Neural cell (in vitro differentiated cells): Measurements from ENCODE around the gene DNAJB2. TPM values are rescaled to one million over a fixed set of nuclear protein-coding genes. Genes with fewer than 3 reads are reported as not detected.

Experiments used
- H2AFZ ChIP-seq: fragments of 200-600, 300-800 bp; sonication (generic), shearing (Covaris generic); 2 replicates; pipeline ENCODE4 v1.6.0; 2014; ENCODE audit warnings: low read depth, mild to moderate bottlenecking, antibody characterized with exemption, low read length, moderate library complexity
- H3F3A ChIP-seq: fragments of 200-600 bp; shearing (Covaris generic); 2 replicates; pipeline ENCODE4 v1.6.1; 2016; ENCODE audit warnings: mild to moderate bottlenecking, moderate library complexity, mixed read lengths, antibody characterized with exemption, low read length; ENCODE audit not compliant: insufficient read depth, poor library complexity, severe bottlenecking
- H3K27ac ChIP-seq: fragments of 200-600, 300-800 bp; sonication (generic), shearing (Covaris generic); 2 replicates; pipeline ENCODE4 v1.5.1; 2014; ENCODE audit warnings: mild to moderate bottlenecking, low read length, moderate library complexity
- H3K27me3 ChIP-seq: fragments of 300-800, 200-600 bp; sonication (generic), shearing (Covaris generic); 2 replicates; pipeline ENCODE4 v1.6.0; 2014; ENCODE audit warnings: mild to moderate bottlenecking, low read depth, low read length, moderate library complexity; ENCODE audit not compliant: insufficient read depth
- H3K36me3 ChIP-seq: fragments of 300-800, 200-600 bp; sonication (generic), shearing (Covaris generic); 2 replicates; pipeline ENCODE4 v1.5.1; 2014; ENCODE audit warnings: mild to moderate bottlenecking, antibody characterized with exemption, low read length, moderate library complexity; ENCODE audit not compliant: insufficient read depth
- H3K4me2 ChIP-seq: fragments of 300-800, 200-600 bp; sonication (generic), shearing (Covaris generic); 2 replicates; pipeline ENCODE4 v1.6.0; 2014; ENCODE audit warnings: mild to moderate bottlenecking, low read length
- H3K4me3 ChIP-seq: fragments of 300-800, 200-600 bp; sonication (generic), shearing (Covaris generic); 2 replicates; pipeline ENCODE4 v1.5.1; 2014; ENCODE audit warnings: mild to moderate bottlenecking, low read length, moderate library complexity
- H3K79me2 ChIP-seq: fragments of 200-600 bp; shearing (Covaris generic); replicated peaks from 2 replicates; pipeline ENCODE4 v1.6.0; 2014; ENCODE audit warnings: mild to moderate bottlenecking, low read length, moderate library complexity; ENCODE audit not compliant: insufficient read depth
- H3K9ac ChIP-seq: fragments of 300-800, 200-600 bp; sonication (generic), shearing (Covaris generic); 2 replicates; pipeline ENCODE4 v1.6.1; 2016; ENCODE audit warnings: mild to moderate bottlenecking, low read length, mixed read lengths
- H3K9me2 ChIP-seq: fragments of 200-600 bp; shearing (Covaris generic); 2 replicates; pipeline ENCODE4 v1.6.1; 2016; ENCODE audit warnings: mild to moderate bottlenecking, low read length, mixed read lengths; ENCODE audit not compliant: insufficient read depth
- H3K9me3 ChIP-seq: fragments of 200-600, 300-800 bp; sonication (generic), shearing (Covaris generic); 2 replicates; pipeline ENCODE4 v1.6.1; 2016; ENCODE audit warnings: mild to moderate bottlenecking, mixed run types, low read length, moderate library complexity, mixed read lengths
- H4K20me1 ChIP-seq: fragments of 200-600 bp; shearing (Covaris generic); 2 replicates; pipeline ENCODE4 v1.6.1; 2016; ENCODE audit warnings: mild to moderate bottlenecking, mixed run types; ENCODE audit not compliant: insufficient read depth
- EP300 ChIP-seq: fragments of 450-650 bp; conservative IDR thresholded peaks from 2 replicates; pipeline ENCODE4 v1.6.1; 2014; ENCODE audit warnings: antibody characterized with exemption, mild to moderate bottlenecking, moderate library complexity; ENCODE audit not compliant: poor library complexity, severe bottlenecking
- EZH2 ChIP-seq: fragments of 200-600, 300-800 bp; shearing (Covaris generic), sonication (generic); IDR thresholded peaks from 2 replicates; pipeline ENCODE4 v1.6.1; 2014; ENCODE audit warnings: antibody characterized with exemption, low read length, borderline replicate concordance, mild to moderate bottlenecking; ENCODE audit not compliant: insufficient read depth, poor library complexity, severe bottlenecking
- MXI1 ChIP-seq: fragments of 450-650 bp; conservative IDR thresholded peaks from 2 replicates; pipeline ENCODE4 v1.6.1; 2014; ENCODE audit warnings: antibody characterized with exemption, mild to moderate bottlenecking; ENCODE audit not compliant: poor library complexity, severe bottlenecking
- POLR2AphosphoS5 ChIP-seq: IDR thresholded peaks from 2 replicates; pipeline ENCODE4 v1.6.1; 2012
- RAD21 ChIP-seq: fragments of 450-650 bp; conservative IDR thresholded peaks from 2 replicates; pipeline ENCODE4 v1.6.1; 2014; ENCODE audit warnings: antibody characterized with exemption, mild to moderate bottlenecking, moderate library complexity
- REST ChIP-seq: IDR thresholded peaks from 2 replicates; pipeline ENCODE4 v1.6.1; 2012; ENCODE audit warnings: borderline replicate concordance
- SMC3 ChIP-seq: fragments of 450-650 bp; conservative IDR thresholded peaks from 2 replicates; pipeline ENCODE4 v1.6.1; 2014; ENCODE audit warnings: antibody characterized with exemption, mild to moderate bottlenecking, moderate library complexity; ENCODE audit not compliant: poor library complexity
- TAF1 ChIP-seq: IDR thresholded peaks from 2 replicates; pipeline ENCODE4 v1.6.1; 2012; ENCODE audit warnings: low read depth
- polyA plus RNA-seq: library from polyadenylated mRNA; depleted of rRNA; stranded (reverse); fragments of >200 nt; gene quantifications from 2 replicates; pipeline ENCODE4 v1.2.3, GENCODE V29; 2014
- TF ChIP-seq, protein P1 (sequence below): fragments of 450-650 bp; IDR thresholded peaks from 2 replicates; pipeline ENCODE4 v1.5.1; 2014; ENCODE audit warnings: antibody characterized with exemption, mild to moderate bottlenecking, moderate library complexity; ENCODE audit not compliant: poor library complexity, severe bottlenecking

DNAJB2 gene
- polyA plus RNA-seq, 1 donor from 2014 or later, result 145 TPM

GRCh38 chr2:219291394-219291793, 12.2 kb downstream of the DNAJB2 start:
- Histone ChIP-seq H3K9me3 (no peaks in the 10 kb centered on the region), H3K36me3 (peaks cover 4% of the 10 kb centered on the region), H3K9me2 (no peaks in the 10 kb centered on the region), H3K4me3 (no peak overlapping the region), H3K27me3 (no peaks in the 10 kb centered on the region), H3K4me2 (no peak overlapping the region), H3K27ac (no peak overlapping the region), H3K9ac (no peak overlapping the region), H3F3A (no peaks in the 10 kb centered on the region), H3K79me2 (no peaks in the 10 kb centered on the region), H4K20me1 (no peaks in the 10 kb centered on the region), H2AFZ (no peak overlapping the region)
- TF ChIP-seq TAF1 (no peak), EP300 (no peak), RAD21 (no peak), SMC3 (no peak), EZH2 (no peak), REST (no peak), MXI1 (no peak), POLR2AphosphoS5 (no peak)
- TF ChIP-seq, protein P1, sequence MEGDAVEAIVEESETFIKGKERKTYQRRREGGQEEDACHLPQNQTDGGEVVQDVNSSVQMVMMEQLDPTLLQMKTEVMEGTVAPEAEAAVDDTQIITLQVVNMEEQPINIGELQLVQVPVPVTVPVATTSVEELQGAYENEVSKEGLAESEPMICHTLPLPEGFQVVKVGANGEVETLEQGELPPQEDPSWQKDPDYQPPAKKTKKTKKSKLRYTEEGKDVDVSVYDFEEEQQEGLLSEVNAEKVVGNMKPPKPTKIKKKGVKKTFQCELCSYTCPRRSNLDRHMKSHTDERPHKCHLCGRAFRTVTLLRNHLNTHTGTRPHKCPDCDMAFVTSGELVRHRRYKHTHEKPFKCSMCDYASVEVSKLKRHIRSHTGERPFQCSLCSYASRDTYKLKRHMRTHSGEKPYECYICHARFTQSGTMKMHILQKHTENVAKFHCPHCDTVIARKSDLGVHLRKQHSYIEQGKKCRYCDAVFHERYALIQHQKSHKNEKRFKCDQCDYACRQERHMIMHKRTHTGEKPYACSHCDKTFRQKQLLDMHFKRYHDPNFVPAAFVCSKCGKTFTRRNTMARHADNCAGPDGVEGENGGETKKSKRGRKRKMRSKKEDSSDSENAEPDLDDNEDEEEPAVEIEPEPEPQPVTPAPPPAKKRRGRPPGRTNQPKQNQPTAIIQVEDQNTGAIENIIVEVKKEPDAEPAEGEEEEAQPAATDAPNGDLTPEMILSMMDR, result no peak

DNA sequence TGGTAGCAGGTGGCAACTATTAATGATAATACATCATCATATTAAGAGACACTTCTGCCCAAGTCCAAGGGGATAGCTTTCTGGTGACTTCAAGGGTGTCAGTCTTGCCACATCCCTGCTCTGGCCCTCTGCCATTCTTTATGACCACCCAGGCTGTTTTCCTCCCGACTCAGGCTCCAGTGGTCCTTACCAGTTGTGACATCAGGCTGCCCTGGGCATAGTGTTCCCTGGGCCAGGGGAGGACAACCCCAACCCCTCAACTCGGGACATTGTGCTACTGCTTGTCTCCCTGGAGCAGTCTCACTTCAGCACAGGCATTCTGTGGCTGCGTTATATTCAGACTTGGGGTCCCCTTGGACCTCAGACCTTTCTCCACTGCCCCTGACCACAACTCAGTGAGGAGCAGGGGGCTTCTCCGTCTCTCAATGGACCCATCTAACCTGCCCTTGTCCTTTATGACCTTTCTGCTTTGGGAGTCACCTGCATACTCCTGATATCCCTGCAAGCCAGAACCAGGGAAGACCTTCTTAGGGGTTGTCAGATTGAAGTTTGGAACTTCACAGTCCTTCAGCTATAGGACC, 12.8 kb downstream of the DNAJB2 start:
- no peak overlapping the region for H3K27ac ChIP-seq
- H2AFZ ChIP-seq, result no peak overlapping the region
- no peak overlapping the region for H3K9ac ChIP-seq
- no peak overlapping the region for H3K4me3 ChIP-seq
- no peak for TF ChIP-seq SMC3
- TF ChIP-seq EZH2, result no peak
- no peak for TF ChIP-seq RAD21
- no peak for TF ChIP-seq MXI1
- TF ChIP-seq, protein P1, result no peak
- no peak for TF ChIP-seq TAF1
- no peaks in the 10 kb centered on the region for H3K79me2 ChIP-seq
- H4K20me1 ChIP-seq, result no peaks in the 10 kb centered on the region
- no peaks in the 10 kb centered on the region for H3K9me3 ChIP-seq
- peaks cover 5% of the 10 kb centered on the region for H3K36me3 ChIP-seq
- H3K9me2 ChIP-seq, result no peaks in the 10 kb centered on the region
- H3F3A ChIP-seq, result no peaks in the 10 kb centered on the region
- no peak overlapping the region for H3K4me2 ChIP-seq
- no peaks in the 10 kb centered on the region for H3K27me3 ChIP-seq
